ENCODE results near the gene FOXN4.
"Not testable (repeated sequence)": the region's sequence is repeated elsewhere in the genome, so short reads cannot be mapped to it uniquely, and the experiment has no call there.

Gene FOXN4

DNA sequence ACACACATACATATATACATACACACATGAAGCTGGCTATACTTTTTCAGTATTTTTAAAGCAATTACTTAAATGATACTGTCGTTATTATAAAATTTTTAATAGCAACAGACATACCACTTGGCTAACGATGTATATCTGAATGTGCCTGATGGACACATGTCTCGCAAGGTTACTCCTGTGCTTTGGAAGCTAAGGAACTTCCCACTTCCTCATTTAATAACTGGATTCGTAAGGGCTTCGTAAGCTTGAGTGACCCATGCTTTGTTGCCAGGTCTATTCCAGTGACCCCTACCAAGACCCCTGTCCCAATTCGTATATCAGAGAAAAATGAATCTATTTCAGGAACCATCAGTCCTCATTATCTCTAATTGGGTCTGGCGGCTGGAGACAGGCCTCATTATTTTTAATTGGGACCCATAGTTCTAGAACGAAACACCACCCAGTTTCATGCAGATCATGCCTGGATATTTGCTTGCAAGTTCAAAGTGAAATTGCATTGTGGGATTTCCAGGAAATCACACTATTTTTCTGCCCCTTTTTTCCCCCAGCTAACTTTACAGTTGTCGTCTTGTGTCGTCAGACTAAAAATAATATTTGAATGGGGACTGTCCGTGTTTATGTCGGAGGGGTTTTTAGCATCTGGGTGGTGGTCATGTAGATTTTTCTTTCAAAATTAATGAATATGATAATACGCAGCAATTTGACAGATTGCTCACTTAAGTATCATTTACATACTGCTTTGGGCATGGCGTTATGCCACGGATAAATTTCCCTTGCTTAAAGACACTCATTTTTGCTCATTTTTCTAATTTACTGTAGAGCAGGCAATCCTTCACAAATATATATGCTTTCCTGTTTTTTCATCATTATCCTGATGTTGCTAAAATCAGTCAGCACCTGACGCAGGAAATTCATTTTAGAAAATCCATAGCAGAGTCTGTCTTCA lies 21.5 kb upstream of the FOXN4 start:
- no peak overlapping the region for H2AFZ ChIP-seq (ENCODE audit: low read depth)

GRCh38 chr12:109329686-109330085 lies 20.6 kb upstream of the FOXN4 start:
- no peaks in the 10 kb centered on the region for H4K20me1 ChIP-seq (ENCODE audit: insufficient read depth)
- H3K27me3 ChIP-seq (ENCODE audit: insufficient read depth, low read depth): no peaks in the 10 kb centered on the region
- no peaks in the 10 kb centered on the region for H3K4me1 ChIP-seq (ENCODE audit: low read depth, poor library complexity, severe bottlenecking)
- H3K27ac ChIP-seq: no peak overlapping the region
- no peaks in the 10 kb centered on the region for H3K36me3 ChIP-seq (ENCODE audit: insufficient read depth)
- H3K9ac ChIP-seq: no peak overlapping the region
- no peak overlapping the region for H3K4me3 ChIP-seq (IDR thresholded peaks at IDR 0.05; ENCODE audit: insufficient read depth, low read depth, low read length)
- H2AFZ ChIP-seq (ENCODE audit: low read depth): no peak overlapping the region
- H3K79me2 ChIP-seq (ENCODE audit: insufficient read depth, low read depth): no peaks in the 10 kb centered on the region
- TF ChIP-seq, protein P1, sequence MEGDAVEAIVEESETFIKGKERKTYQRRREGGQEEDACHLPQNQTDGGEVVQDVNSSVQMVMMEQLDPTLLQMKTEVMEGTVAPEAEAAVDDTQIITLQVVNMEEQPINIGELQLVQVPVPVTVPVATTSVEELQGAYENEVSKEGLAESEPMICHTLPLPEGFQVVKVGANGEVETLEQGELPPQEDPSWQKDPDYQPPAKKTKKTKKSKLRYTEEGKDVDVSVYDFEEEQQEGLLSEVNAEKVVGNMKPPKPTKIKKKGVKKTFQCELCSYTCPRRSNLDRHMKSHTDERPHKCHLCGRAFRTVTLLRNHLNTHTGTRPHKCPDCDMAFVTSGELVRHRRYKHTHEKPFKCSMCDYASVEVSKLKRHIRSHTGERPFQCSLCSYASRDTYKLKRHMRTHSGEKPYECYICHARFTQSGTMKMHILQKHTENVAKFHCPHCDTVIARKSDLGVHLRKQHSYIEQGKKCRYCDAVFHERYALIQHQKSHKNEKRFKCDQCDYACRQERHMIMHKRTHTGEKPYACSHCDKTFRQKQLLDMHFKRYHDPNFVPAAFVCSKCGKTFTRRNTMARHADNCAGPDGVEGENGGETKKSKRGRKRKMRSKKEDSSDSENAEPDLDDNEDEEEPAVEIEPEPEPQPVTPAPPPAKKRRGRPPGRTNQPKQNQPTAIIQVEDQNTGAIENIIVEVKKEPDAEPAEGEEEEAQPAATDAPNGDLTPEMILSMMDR (conservative IDR thresholded peaks at IDR 0.05; ENCODE audit: low read depth, low read length): no peak
- no peak overlapping the region for H3K4me2 ChIP-seq

More for the DNA sequence above, 21.5 kb upstream of the FOXN4 start:
- H3K79me2 ChIP-seq (ENCODE audit: insufficient read depth, low read depth): no peaks in the 10 kb centered on the region
- H3K4me1 ChIP-seq (ENCODE audit: low read depth, poor library complexity, severe bottlenecking): no peaks in the 10 kb centered on the region
- H3K36me3 ChIP-seq (ENCODE audit: insufficient read depth): no peaks in the 10 kb centered on the region
- H3K27ac ChIP-seq: no peak overlapping the region
- TF ChIP-seq, protein P1 (conservative IDR thresholded peaks at IDR 0.05; ENCODE audit: low read depth, low read length): no peak
- H4K20me1 ChIP-seq (ENCODE audit: insufficient read depth): no peaks in the 10 kb centered on the region
- H3K4me3 ChIP-seq (IDR thresholded peaks at IDR 0.05; ENCODE audit: insufficient read depth, low read depth, low read length): no peak overlapping the region
- H3K9ac ChIP-seq: no peak overlapping the region
- H3K27me3 ChIP-seq (ENCODE audit: insufficient read depth, low read depth): no peaks in the 10 kb centered on the region
- H3K4me2 ChIP-seq: no peak overlapping the region

DNA sequence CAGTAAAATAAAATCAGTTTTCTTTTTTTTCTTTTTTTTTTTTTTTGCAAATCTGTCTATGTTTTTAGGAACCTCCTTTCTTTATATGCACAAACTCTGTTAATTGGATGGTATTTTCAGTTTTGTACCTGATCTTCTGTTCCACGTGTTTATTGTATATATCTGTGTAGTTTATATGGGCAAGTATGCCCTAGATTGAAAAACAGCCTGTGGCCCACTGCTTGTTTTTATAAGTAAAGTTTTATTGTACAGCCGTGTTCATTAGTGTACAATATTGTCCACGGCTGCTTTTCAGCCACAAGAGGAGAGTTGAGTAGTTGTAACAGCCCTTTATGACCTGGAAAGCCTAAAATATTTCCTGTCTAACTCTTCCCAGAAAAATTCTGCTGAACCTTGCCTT lies 19.9 kb upstream of the FOXN4 start:
- Histone ChIP-seq H3K4me2 (no peak overlapping the region), H3K36me3 (ENCODE audit: insufficient read depth) (no peaks in the 10 kb centered on the region), H2AFZ (ENCODE audit: low read depth) (no peak overlapping the region), H3K4me3 (IDR thresholded peaks at IDR 0.05; ENCODE audit: insufficient read depth, low read depth, low read length) (no peak overlapping the region), H3K9ac (no peak overlapping the region), H3K27me3 (ENCODE audit: insufficient read depth, low read depth) (no peaks in the 10 kb centered on the region), H3K4me1 (ENCODE audit: low read depth, poor library complexity, severe bottlenecking) (no peaks in the 10 kb centered on the region), H3K79me2 (ENCODE audit: insufficient read depth, low read depth) (no peaks in the 10 kb centered on the region), H4K20me1 (ENCODE audit: insufficient read depth) (no peaks in the 10 kb centered on the region), H3K27ac (no peak overlapping the region)
- TF ChIP-seq, protein P1 (conservative IDR thresholded peaks at IDR 0.05; ENCODE audit: low read depth, low read length): no peak

GRCh38 chr12:109321294-109321693 lies 12.2 kb upstream of the FOXN4 start:
- not testable (repeated sequence) for H3K79me2 ChIP-seq (ENCODE audit: insufficient read depth, low read depth); H3K36me3 ChIP-seq (ENCODE audit: insufficient read depth); H3K4me3 ChIP-seq (IDR thresholded peaks at IDR 0.05; ENCODE audit: insufficient read depth, low read depth, low read length); H2AFZ ChIP-seq (ENCODE audit: low read depth); H3K9ac ChIP-seq; H3K4me2 ChIP-seq; H3K27ac ChIP-seq; H3K27me3 ChIP-seq (ENCODE audit: insufficient read depth, low read depth); H3K4me1 ChIP-seq (ENCODE audit: low read depth, poor library complexity, severe bottlenecking); H4K20me1 ChIP-seq (ENCODE audit: insufficient read depth)
